GM21526 (cell line): ENCODE measurements around the gene THBD.
"Not testable (repeated sequence)": the region's sequence is repeated elsewhere in the genome, so short reads cannot be mapped to it uniquely, and the experiment has no call there.

Experiments
- ATAC-seq: cut with Tn5 transposase; IDR thresholded peaks from one replicate; pipeline ENCODE4 v1.9.1; 2021; ENCODE audit warnings: moderate library complexity; ENCODE audit not compliant: unreplicated experiment, low FRiP score

Gene THBD

GRCh38 chr20:23037017-23037481, 12.4 kb downstream of the THBD start:
- ATAC-seq, result no peak

GRCh38 chr20:23036371-23036770, 13.1 kb downstream of the THBD start:
- ATAC-seq, result no peak

- ATAC-seq, result no peak
Observed at GRCh38 chr20:23035731-23036130, 13.7 kb downstream of the THBD start.

- ATAC-seq, result no peak
Observed at GRCh38 chr20:23034721-23035671, 14.5 kb downstream of the THBD start, which contains the start of gene SSTR4. SSTR4 (plus strand) TSS chr20:23035312; CDS start chr20:23035484, 172 bp downstream.

GRCh38 chr20:23033918-23034317, 15.6 kb downstream of the THBD start:
- no peak for ATAC-seq

GRCh38 chr20:23032750-23033078, 16.8 kb downstream of the THBD start:
- no peak for ATAC-seq

GRCh38 chr20:23032056-23032749, 17.3 kb downstream of the THBD start:
- no peak for ATAC-seq

- no peak for ATAC-seq
Observed at GRCh38 chr20:23031346-23031745, 18.1 kb downstream of the THBD start.

GRCh38 chr20:23029324-23029723, 20.1 kb downstream of the THBD start:
- ATAC-seq, result no peak

GRCh38 chr20:23028392-23028791, 21.1 kb downstream of the THBD start:
- ATAC-seq, result no peak

- no peak for ATAC-seq
Observed at GRCh38 chr20:23027721-23028120, 21.8 kb downstream of the THBD start.

- not testable (repeated sequence) for ATAC-seq
Observed at GRCh38 chr20:23025503-23025902, 24.0 kb downstream of the THBD start.

GRCh38 chr20:23024701-23025100, 24.8 kb downstream of the THBD start:
- ATAC-seq, result no peak

- no peak for ATAC-seq
Observed at GRCh38 chr20:23023621-23024177, 25.8 kb downstream of the THBD start.

- no peak for ATAC-seq
Observed at GRCh38 chr20:23022849-23023248, 26.6 kb downstream of the THBD start.

- ATAC-seq, result no peak
Observed at GRCh38 chr20:23021951-23022350, 27.5 kb downstream of the THBD start.

- ATAC-seq, result no peak
Observed at GRCh38 chr20:23021541-23021940, 27.9 kb downstream of the THBD start.

GRCh38 chr20:23020230-23021018, 29.0 kb downstream of the THBD start:
- ATAC-seq, result no peak

- ATAC-seq, result no peak
Observed at GRCh38 chr20:23019403-23019802, 30.1 kb downstream of the THBD start.

GRCh38 chr20:23018941-23019340, 30.5 kb downstream of the THBD start:
- no peak for ATAC-seq
